Hair follicular keratinocyte (primary cell): ENCODE data around the gene TMEM40. TPM values are rescaled to one million over a fixed set of nuclear protein-coding genes. Genes with fewer than 3 reads are reported as not detected.

Source experiments
- total RNA-seq: library from RNA; depleted of rRNA; stranded (reverse); fragments of >200 nt; gene quantifications from 2 replicates; pipeline ENCODE4 v1.2.3, GENCODE V29; 2015

The TMEM40 gene
- 30.8 and 68.6 TPM in 2 replicates for total RNA-seq

DNA sequence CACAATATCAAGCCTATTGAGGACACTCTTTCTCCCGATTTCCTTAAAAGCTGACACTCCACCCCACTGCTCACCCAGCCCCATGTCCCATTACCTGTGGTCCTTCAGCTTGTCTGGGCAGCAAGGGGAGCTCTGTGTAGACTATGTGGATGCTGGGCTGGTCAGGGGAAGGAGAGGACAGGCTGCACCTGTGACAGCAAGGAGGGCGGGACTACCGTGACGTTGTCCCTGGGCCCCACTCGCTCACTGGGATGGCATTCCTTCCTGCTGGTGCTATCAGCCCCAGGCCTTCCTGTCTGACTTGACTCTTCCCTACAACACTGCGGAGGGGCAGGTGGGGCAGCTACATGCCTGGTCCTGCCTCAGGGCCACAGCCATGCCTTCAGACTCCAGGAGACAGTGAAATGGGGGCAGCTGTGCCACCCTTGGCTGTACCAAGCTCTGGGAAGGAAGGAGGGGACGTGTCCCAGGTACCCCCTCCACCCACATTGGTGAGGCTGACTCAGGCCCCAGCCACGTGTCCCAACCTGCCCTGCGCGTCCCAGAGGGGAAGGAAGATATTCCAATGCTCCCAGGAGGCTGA lies at the start of gene TMEM40:
Gene TMEM40, minus strand, starts transcription at position 163 of the 583 bp plus-strand sequence. CDS start 9,427 bp downstream, outside the sequence.

GRCh38 chr3:12796171-12797123 lies 37.4 kb upstream of the TMEM40 start, which contains the start of gene CAND2:
Gene CAND2 (plus strand): TSS chr3:12796680. CDS start chr3:12796721, 41 bp downstream.

Other genes starting within 250 kb of the TMEM40 start
- 1.1 and 1.8 TPM in 2 replicates for gene MKRN2OS, start 213.8 kb downstream of the TMEM40 start, total RNA-seq
- 25.1 and 29.0 TPM in 2 replicates for gene MKRN2, start 202.2 kb downstream of the TMEM40 start, total RNA-seq
- 46.6 and 52.0 TPM in 2 replicates for gene RAF1, start 95.1 kb downstream of the TMEM40 start, total RNA-seq
- 0.46 and 1.0 TPM in 2 replicates for gene CAND2, start 37.4 kb upstream of the TMEM40 start, total RNA-seq
- gene RPL32, start 82.3 kb upstream of the TMEM40 start, total RNA-seq: 2,452 and 2,871 TPM in 2 replicates